Activated CD4-positive, alpha-beta T cell treated with anti-CD3 and anti-CD28 coated beads for 36 hours (primary cell): ENCODE measurements around the gene AVP. TPM values are rescaled to one million over a fixed set of nuclear protein-coding genes. Genes with fewer than 3 reads are reported as not detected.
A peak's percentile ranks its signal among the peaks of the same experiment; 100 is the strongest.

Source experiments
- ATAC-seq: fragments of 200-7000 bp; cut with Tn5 transposase; one replicate; pipeline ENCODE4 v1.10.0; 2021; ENCODE audit warnings: mild to moderate bottlenecking, moderate library complexity
- CTCF ChIA-PET: fragments of 350-600 bp; sonication (Branson Sonifier 250); formaldehyde crosslinking; loops from one replicate; lab custom pipeline; 2021; ENCODE audit warnings: antibody characterized with exemption; lab: Charles Lee
- POLR2A ChIA-PET: fragments of 350-600 bp; sonication (Branson Sonifier 250); formaldehyde crosslinking; loops from one replicate; lab custom pipeline; 2021; ENCODE audit warnings: antibody characterized with exemption, inconsistent platforms; lab: Charles Lee
- DNase-seq: peaks from one replicate; pipeline ENCODE4 v3.0.0-alpha.2; 2020
- H3K27ac Mint-ChIP-seq: one replicate; pipeline ENCODE4 v1.8.0; 2021; ENCODE audit warnings: mixed read lengths
- H3K27me3 Mint-ChIP-seq: one replicate; pipeline ENCODE4 v1.8.0; 2021; ENCODE audit warnings: mixed read lengths
- H3K36me3 Mint-ChIP-seq: one replicate; pipeline ENCODE4 v1.8.0; 2021; ENCODE audit warnings: low read depth, mixed read lengths
- H3K4me1 Mint-ChIP-seq: one replicate; pipeline ENCODE4 v1.8.0; 2021; ENCODE audit warnings: mixed read lengths
- H3K4me3 Mint-ChIP-seq: one replicate; pipeline ENCODE4 v1.8.0; 2021; ENCODE audit warnings: mild to moderate bottlenecking, moderate library complexity, mixed read lengths
- H3K9me3 Mint-ChIP-seq: one replicate; pipeline ENCODE4 v1.8.0; 2021; ENCODE audit warnings: low read depth, mixed read lengths
- intact Hi-C, 2 experiments: fragments of 100-400 bp; cut with DNase I in 1 of 2; cut with micrococcal nuclease in 1 of 2; formaldehyde crosslinking; loops; one replicate each; pipeline versions ENCODE4 v1.14.2 to v1.15.1; 2022 to 2024; cut with DNase I, micrococcal nuclease
- total RNA-seq, 2 experiments: library from RNA; stranded (reverse); gene quantifications; one replicate each; pipeline ENCODE4 v1.2.3, GENCODE V29; 2021

AVP gene
- total RNA-seq, 2 experiments from 2014 or later: not detected

GRCh38 chr20:3109350-3110302 is 25.1 kb upstream of the AVP start:
- no peak for DNase-seq
- no peaks in the 10 kb centered on the region for H3K36me3 Mint-ChIP-seq
- ATAC-seq: no peak
- H3K27me3 Mint-ChIP-seq: no peaks in the 10 kb centered on the region
- ChIA-PET POLR2A (no interaction called here), CTCF (interaction anchor here (0.7 to 1.2 kb wide), 2 partner anchors 56 to 381 kb away, joined by 3 to 5 read pairs; no protein-coding TSS in a partner anchor)
- no peaks in the 10 kb centered on the region for H3K4me1 Mint-ChIP-seq
- intact Hi-C loops: no loop called here
- no peak overlapping the region for H3K4me3 Mint-ChIP-seq
- H3K9me3 Mint-ChIP-seq: no peaks in the 10 kb centered on the region
- no peak overlapping the region for H3K27ac Mint-ChIP-seq

- POLR2A ChIA-PET: interaction anchor here (0.6 kb wide), 1 partner anchor 62 kb away, joined by 3 read pairs; no protein-coding TSS in a partner anchor
- no peak overlapping the region for H3K4me3 Mint-ChIP-seq
- intact Hi-C loops: no loop called here
- DNase-seq: no peak
- no peak for ATAC-seq
- H3K4me1 Mint-ChIP-seq: peaks cover 6% of the 10 kb centered on the region
- no peak overlapping the region for H3K27ac Mint-ChIP-seq
- CTCF ChIA-PET: no interaction called here
- H3K27me3 Mint-ChIP-seq: no peaks in the 10 kb centered on the region
- no peaks in the 10 kb centered on the region for H3K36me3 Mint-ChIP-seq
- no peaks in the 10 kb centered on the region for H3K9me3 Mint-ChIP-seq
Measured at GRCh38 chr20:3107464-3108025, 23.0 kb upstream of the AVP start.

GRCh38 chr20:3106658-3107463 is 22.3 kb upstream of the AVP start:
- no peak for DNase-seq
- H3K4me1 Mint-ChIP-seq: peaks cover 13% of the 10 kb centered on the region
- H3K4me3 Mint-ChIP-seq: no peak overlapping the region
- H3K9me3 Mint-ChIP-seq: no peaks in the 10 kb centered on the region
- ATAC-seq: no peak
- no peaks in the 10 kb centered on the region for H3K36me3 Mint-ChIP-seq
- intact Hi-C loops: no loop called here
- H3K27ac Mint-ChIP-seq: no peak overlapping the region
- no peaks in the 10 kb centered on the region for H3K27me3 Mint-ChIP-seq
- ChIA-PET POLR2A (interaction anchor here (0.6 kb wide), 1 partner anchor 62 kb away, joined by 3 read pairs; no protein-coding TSS in a partner anchor), CTCF (no interaction called here)

- H3K27me3 Mint-ChIP-seq: no peaks in the 10 kb centered on the region
- H3K36me3 Mint-ChIP-seq: no peaks in the 10 kb centered on the region
- peaks cover 16% of the 10 kb centered on the region for H3K4me1 Mint-ChIP-seq
- CTCF ChIA-PET: no interaction called here
- no peak overlapping the region for H3K4me3 Mint-ChIP-seq
- POLR2A ChIA-PET: no interaction called here
- ATAC-seq: no peak
- intact Hi-C loops: no loop called here
- no peak for DNase-seq
- H3K27ac Mint-ChIP-seq: no peak overlapping the region
- H3K9me3 Mint-ChIP-seq: no peaks in the 10 kb centered on the region
Measured at GRCh38 chr20:3106185-3106584, 21.7 kb upstream of the AVP start.

- no peaks in the 10 kb centered on the region for H3K9me3 Mint-ChIP-seq
- no peaks in the 10 kb centered on the region for H3K36me3 Mint-ChIP-seq
- ChIA-PET CTCF (interaction anchor here (1.4 kb wide), 1 partner anchor 10 kb away, joined by 3 read pairs; no protein-coding TSS in a partner anchor), POLR2A (no interaction called here)
- no peak overlapping the region for H3K27ac Mint-ChIP-seq
- intact Hi-C loops: no loop called here
- peaks cover 1% of the 10 kb centered on the region for H3K27me3 Mint-ChIP-seq
- ATAC-seq: no peak
- H3K4me3 Mint-ChIP-seq: no peak overlapping the region
- no peak for DNase-seq
- peaks cover 16% of the 10 kb centered on the region for H3K4me1 Mint-ChIP-seq
Measured at GRCh38 chr20:3105256-3106137, 21.0 kb upstream of the AVP start.

- Mint-ChIP-seq H3K27ac (no peak overlapping the region), H3K27me3 (peaks cover 1% of the 10 kb centered on the region), H3K4me3 (no peak overlapping the region), H3K4me1 (peaks cover 16% of the 10 kb centered on the region), H3K9me3 (no peaks in the 10 kb centered on the region), H3K36me3 (no peaks in the 10 kb centered on the region)
- intact Hi-C loops: no loop called here
- POLR2A ChIA-PET: no interaction called here
- ATAC-seq: no peak
- DNase-seq: no peak
- CTCF ChIA-PET: interaction anchor here (0.6 to 1.2 kb wide), 3 partner anchors 18 to 50 kb away, joined by 3 to 4 read pairs (median 4); no protein-coding TSS in a partner anchor
Measured at GRCh38 chr20:3103369-3104032, 19.0 kb upstream of the AVP start.

GRCh38 chr20:3102575-3103368 is 18.2 kb upstream of the AVP start:
- Mint-ChIP-seq H3K27me3 (peaks cover 1% of the 10 kb centered on the region), H3K9me3 (no peaks in the 10 kb centered on the region), H3K36me3 (no peaks in the 10 kb centered on the region), H3K4me3 (no peak overlapping the region), H3K27ac (no peak overlapping the region), H3K4me1 (peaks cover 16% of the 10 kb centered on the region)
- POLR2A ChIA-PET: interaction anchor here (0.6 kb wide), 1 partner anchor 87 kb away, joined by 3 read pairs; no protein-coding TSS in a partner anchor
- ATAC-seq (no peak), DNase-seq (no peak)
- intact Hi-C loops: no loop called here
- CTCF ChIA-PET: interaction anchor here (0.6 to 1.8 kb wide), 4 partner anchors 16 to 608 kb away, joined by 3 to 5 read pairs (median 4); no protein-coding TSS in a partner anchor

- Mint-ChIP-seq H3K27me3 (peaks cover 1% of the 10 kb centered on the region), H3K27ac (no peak overlapping the region), H3K36me3 (no peaks in the 10 kb centered on the region), H3K4me3 (no peak overlapping the region), H3K4me1 (peaks cover 16% of the 10 kb centered on the region), H3K9me3 (no peaks in the 10 kb centered on the region)
- ChIA-PET POLR2A (interaction anchor here (0.6 kb wide), 1 partner anchor 86 kb away, joined by 3 read pairs; no protein-coding TSS in a partner anchor), CTCF (interaction anchor here (0.6 to 1.8 kb wide), 7 partner anchors 15 to 609 kb away, joined by 3 to 6 read pairs (median 3); no protein-coding TSS in a partner anchor)
- intact Hi-C loops: no loop called here
- ATAC-seq (peak; percentile 88), DNase-seq (peak; percentile 85)
Measured at GRCh38 chr20:3101737-3102574, 17.4 kb upstream of the AVP start.

GRCh38 chr20:3101251-3101650 is 16.7 kb upstream of the AVP start:
- ATAC-seq (no peak), DNase-seq (no peak)
- Mint-ChIP-seq H3K4me3 (no peak overlapping the region), H3K27ac (no peak overlapping the region), H3K4me1 (peaks cover 16% of the 10 kb centered on the region), H3K36me3 (no peaks in the 10 kb centered on the region), H3K9me3 (no peaks in the 10 kb centered on the region), H3K27me3 (peaks cover 1% of the 10 kb centered on the region)
- intact Hi-C loops: no loop called here
- ChIA-PET CTCF (interaction anchor here (0.6 to 1.8 kb wide), 5 partner anchors 16 to 367 kb away, joined by 3 to 6 read pairs (median 3); no protein-coding TSS in a partner anchor), POLR2A (interaction anchor here (0.6 to 1.0 kb wide), 3 partner anchors 31 to 56 kb away, joined by 3 to 9 read pairs (median 5); no protein-coding TSS in a partner anchor)
